ENCODE measurements around the gene FGF5. TPM values are rescaled to one million over a fixed set of nuclear protein-coding genes. Genes with fewer than 3 reads are reported as not detected.

Gene FGF5
- total RNA-seq, 1 experiment from 2014 or later = not detected

- no peaks in the 10 kb centered on the region for H3K36me3 ChIP-seq (ENCODE audit: control insufficient read depth in 1 of 2, insufficient read depth in 2 of 2, low read length in 2 of 2)
- no peak overlapping the region for H3K9ac ChIP-seq (ENCODE audit: low read length)
- H3K4me3 ChIP-seq (replicated peaks in 1 of 2; ENCODE audit: low read depth in 1 of 2, low read length in 2 of 2) = no peak overlapping the region
- CTCF ChIA-PET = no interaction called here
- DNase-seq (ENCODE audit: low read depth, low spot score) (no peak), ATAC-seq (no peak)
- BruUV-seq (replicated peaks) = no TSS peak
- RAD21 ChIA-PET (ENCODE audit: low non-redundant PET in 1 of 2, low total read pairs in 2 of 2, uncharacterized antibody in 2 of 2, unreplicated experiment in 2 of 2) = no interaction called here
- H4K20me1 ChIP-seq (ENCODE audit: insufficient read depth) = no peaks in the 10 kb centered on the region
- POLR2A ChIA-PET = no interaction called here
- no peak overlapping the region for H3K27ac ChIP-seq (ENCODE audit: low read depth, low read length)
- H3K9me3 ChIP-seq (ENCODE audit: control insufficient read depth in 1 of 2, insufficient read depth in 1 of 2, low read depth in 1 of 2, low read length in 2 of 2) = no peaks in the 10 kb centered on the region
- no peaks in the 10 kb centered on the region for H3K4me1 ChIP-seq (ENCODE audit: control insufficient read depth in 1 of 2, insufficient read depth in 2 of 2, low read length in 2 of 2)
- H3K4me2 ChIP-seq (ENCODE audit: low read length) = no peak overlapping the region
- H3K79me2 ChIP-seq (ENCODE audit: insufficient read depth, low read length) = no peaks in the 10 kb centered on the region
- no peaks in the 10 kb centered on the region for H3K9me2 ChIP-seq (ENCODE audit: insufficient read depth)
- intact Hi-C loops (cut with micrococcal nuclease) = no loop called here
- H2AFZ ChIP-seq (ENCODE audit: low read depth, low read length, poor library complexity, severe bottlenecking) = no peak overlapping the region
- H3K27me3 ChIP-seq (ENCODE audit: insufficient read depth, low read length) = peaks cover 67% of the 10 kb centered on the region
- TF ChIP-seq POLR2AphosphoS5 (IDR thresholded peaks at IDR 0.05; ENCODE audit: low read depth, low read length) = no peak
- no peak for TF ChIP-seq SIN3A (IDR thresholded peaks at IDR 0.05; ENCODE audit: low read depth)
- no peak for TF ChIP-seq SP1 (IDR thresholded peaks at IDR 0.05; ENCODE audit: low read depth)
- TF ChIP-seq ZFX (IDR thresholded peaks at IDR 0.05) = no peak
- no peak for TF ChIP-seq RAD21 (IDR thresholded peaks at IDR 0.05; ENCODE audit: low read depth)
- TF ChIP-seq MAX (IDR thresholded peaks at IDR 0.05) = no peak
- no peak for TF ChIP-seq ZBTB33 (IDR thresholded peaks at IDR 0.05; ENCODE audit: extremely low read depth, insufficient replicate concordance, low read length)
- no peak for TF ChIP-seq FOSL1 (IDR thresholded peaks at IDR 0.05; ENCODE audit: low read depth)
Observed at GRCh38 chr4:80259817-80260216, 6.6 kb upstream of the FGF5 start.

GRCh38 chr4:80261989-80262600 is 4.4 kb upstream of the FGF5 start:
- POLR2A ChIA-PET = no interaction called here

More at GRCh38 chr4:80261989-80262600, 4.4 kb upstream of the FGF5 start:
- ATAC-seq = no peak
- intact Hi-C loops (cut with micrococcal nuclease) = no loop called here
- DNase-seq (ENCODE audit: low read depth, low spot score) = no peak
- H3K4me2 ChIP-seq (ENCODE audit: low read length) = no peak overlapping the region
- no peaks in the 10 kb centered on the region for H3K9me2 ChIP-seq (ENCODE audit: insufficient read depth)
- no peak overlapping the region for H3K4me3 ChIP-seq (replicated peaks in 1 of 2; ENCODE audit: low read depth in 1 of 2, low read length in 2 of 2)
- H3K36me3 ChIP-seq (ENCODE audit: control insufficient read depth in 1 of 2, insufficient read depth in 2 of 2, low read length in 2 of 2) = no peaks in the 10 kb centered on the region
- H3K4me1 ChIP-seq (ENCODE audit: control insufficient read depth in 1 of 2, insufficient read depth in 2 of 2, low read length in 2 of 2) = no peaks in the 10 kb centered on the region
- peaks cover 52% of the 10 kb centered on the region for H3K27me3 ChIP-seq (ENCODE audit: insufficient read depth, low read length)
- no peak overlapping the region for H2AFZ ChIP-seq (ENCODE audit: low read depth, low read length, poor library complexity, severe bottlenecking)
- no peaks in the 10 kb centered on the region for H3K9me3 ChIP-seq (ENCODE audit: control insufficient read depth in 1 of 2, insufficient read depth in 1 of 2, low read depth in 1 of 2, low read length in 2 of 2)
- no peak overlapping the region for H3K9ac ChIP-seq (ENCODE audit: low read length)
- no peak overlapping the region for H3K27ac ChIP-seq (ENCODE audit: low read depth, low read length)
- H3K79me2 ChIP-seq (ENCODE audit: insufficient read depth, low read length) = no peaks in the 10 kb centered on the region
- no peak for TF ChIP-seq ATF3 (IDR thresholded peaks at IDR 0.05)
- TF ChIP-seq SRF (IDR thresholded peaks at IDR 0.05; ENCODE audit: low read depth) = no peak
- TF ChIP-seq SIN3A (IDR thresholded peaks at IDR 0.05; ENCODE audit: low read depth) = no peak
- no peak for TF ChIP-seq REST (IDR thresholded peaks at IDR 0.05; ENCODE audit: low read depth)
- TF ChIP-seq JUND (IDR thresholded peaks at IDR 0.05) = no peak
- no peak for TF ChIP-seq MAX (IDR thresholded peaks at IDR 0.05)
- no peak for TF ChIP-seq EZH2 (IDR thresholded peaks at IDR 0.05)
- no peaks in the 10 kb centered on the region for H4K20me1 ChIP-seq (ENCODE audit: insufficient read depth)
- no TSS peak for BruUV-seq (replicated peaks)
- ChIA-PET CTCF (no interaction called here), RAD21 (ENCODE audit: low non-redundant PET in 1 of 2, low total read pairs in 2 of 2, uncharacterized antibody in 2 of 2, unreplicated experiment in 2 of 2) (no interaction called here)
